ENCODE results near the gene FAM241B.

GRCh38 chr10:69682955-69683474, 53.0 kb downstream of the FAM241B start:
- TF ChIP-seq, protein P1, sequence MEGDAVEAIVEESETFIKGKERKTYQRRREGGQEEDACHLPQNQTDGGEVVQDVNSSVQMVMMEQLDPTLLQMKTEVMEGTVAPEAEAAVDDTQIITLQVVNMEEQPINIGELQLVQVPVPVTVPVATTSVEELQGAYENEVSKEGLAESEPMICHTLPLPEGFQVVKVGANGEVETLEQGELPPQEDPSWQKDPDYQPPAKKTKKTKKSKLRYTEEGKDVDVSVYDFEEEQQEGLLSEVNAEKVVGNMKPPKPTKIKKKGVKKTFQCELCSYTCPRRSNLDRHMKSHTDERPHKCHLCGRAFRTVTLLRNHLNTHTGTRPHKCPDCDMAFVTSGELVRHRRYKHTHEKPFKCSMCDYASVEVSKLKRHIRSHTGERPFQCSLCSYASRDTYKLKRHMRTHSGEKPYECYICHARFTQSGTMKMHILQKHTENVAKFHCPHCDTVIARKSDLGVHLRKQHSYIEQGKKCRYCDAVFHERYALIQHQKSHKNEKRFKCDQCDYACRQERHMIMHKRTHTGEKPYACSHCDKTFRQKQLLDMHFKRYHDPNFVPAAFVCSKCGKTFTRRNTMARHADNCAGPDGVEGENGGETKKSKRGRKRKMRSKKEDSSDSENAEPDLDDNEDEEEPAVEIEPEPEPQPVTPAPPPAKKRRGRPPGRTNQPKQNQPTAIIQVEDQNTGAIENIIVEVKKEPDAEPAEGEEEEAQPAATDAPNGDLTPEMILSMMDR (IDR thresholded peaks at IDR 0.05) = no peak
- TF ChIP-seq MAX (IDR thresholded peaks at IDR 0.05; ENCODE audit: low read depth) (no peak), YY1 (IDR thresholded peaks at IDR 0.05; ENCODE audit: low read depth) (no peak), USF2 (IDR thresholded peaks at IDR 0.05; ENCODE audit: borderline replicate concordance, low read depth, low read length) (no peak), RAD21 (IDR thresholded peaks at IDR 0.05; ENCODE audit: low read length) (no peak), SMC3 (IDR thresholded peaks at IDR 0.05; ENCODE audit: low read depth, low read length) (no peak), POLR2AphosphoS5 (IDR thresholded peaks at IDR 0.05; ENCODE audit: low read depth, low read length) (no peak), EZH2phosphoT487 (IDR thresholded peaks at IDR 0.05; ENCODE audit: borderline replicate concordance, low read depth) (no peak)

Data from SK-N-SH (cell line).